ENCODE results near the gene PGBD5.

DNA sequence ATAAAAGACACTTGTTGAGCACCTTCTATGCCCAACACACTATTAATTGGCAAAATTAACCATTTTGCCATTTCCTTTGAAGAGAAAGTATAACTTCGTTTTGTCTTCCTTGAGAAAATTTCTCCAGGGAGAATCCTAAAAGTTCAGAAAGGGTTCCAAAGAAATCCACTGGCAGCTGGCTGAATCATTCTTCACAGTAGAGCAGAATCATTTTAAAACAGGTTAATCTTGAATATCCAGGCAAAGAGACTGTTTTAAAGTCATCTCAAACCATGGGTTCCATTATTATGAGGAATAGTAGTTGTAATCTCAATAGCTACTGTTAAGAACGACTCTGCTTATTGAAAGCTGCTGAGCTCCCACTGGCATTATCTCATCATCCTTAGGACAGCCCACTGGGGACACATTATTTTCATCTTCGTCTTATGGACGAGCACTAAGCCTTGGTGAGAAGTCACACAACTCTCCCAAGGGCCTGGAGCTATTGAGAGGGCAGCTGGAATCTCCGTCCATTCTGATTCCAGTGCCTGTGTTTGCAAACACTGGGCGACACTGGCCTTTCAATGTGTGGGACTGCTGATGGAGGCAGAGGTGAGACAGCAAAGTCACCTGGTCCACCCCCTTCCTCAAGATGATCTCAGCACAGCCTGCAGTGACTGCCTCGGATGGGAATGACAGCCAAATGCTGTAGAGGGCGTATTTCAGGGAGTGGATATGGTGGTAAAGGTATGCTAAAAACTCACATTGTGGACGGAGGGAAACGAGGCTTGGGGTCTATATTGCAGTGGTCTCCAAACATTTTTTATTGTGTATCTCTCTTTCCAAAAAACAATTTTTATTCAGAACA lies 15.3 kb upstream of the PGBD5 start:
- TF ChIP-seq, protein P1, sequence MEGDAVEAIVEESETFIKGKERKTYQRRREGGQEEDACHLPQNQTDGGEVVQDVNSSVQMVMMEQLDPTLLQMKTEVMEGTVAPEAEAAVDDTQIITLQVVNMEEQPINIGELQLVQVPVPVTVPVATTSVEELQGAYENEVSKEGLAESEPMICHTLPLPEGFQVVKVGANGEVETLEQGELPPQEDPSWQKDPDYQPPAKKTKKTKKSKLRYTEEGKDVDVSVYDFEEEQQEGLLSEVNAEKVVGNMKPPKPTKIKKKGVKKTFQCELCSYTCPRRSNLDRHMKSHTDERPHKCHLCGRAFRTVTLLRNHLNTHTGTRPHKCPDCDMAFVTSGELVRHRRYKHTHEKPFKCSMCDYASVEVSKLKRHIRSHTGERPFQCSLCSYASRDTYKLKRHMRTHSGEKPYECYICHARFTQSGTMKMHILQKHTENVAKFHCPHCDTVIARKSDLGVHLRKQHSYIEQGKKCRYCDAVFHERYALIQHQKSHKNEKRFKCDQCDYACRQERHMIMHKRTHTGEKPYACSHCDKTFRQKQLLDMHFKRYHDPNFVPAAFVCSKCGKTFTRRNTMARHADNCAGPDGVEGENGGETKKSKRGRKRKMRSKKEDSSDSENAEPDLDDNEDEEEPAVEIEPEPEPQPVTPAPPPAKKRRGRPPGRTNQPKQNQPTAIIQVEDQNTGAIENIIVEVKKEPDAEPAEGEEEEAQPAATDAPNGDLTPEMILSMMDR (IDR thresholded peaks at IDR 0.05 in 4 of 5, conservative IDR thresholded peaks at IDR 0.05 in 1 of 5), result no peak
- TF ChIP-seq POLR2A (IDR thresholded peaks at IDR 0.05), result no peak
